AG04450 (cell line): ENCODE results near the gene SOBP. TPM values are rescaled to one million over a fixed set of nuclear protein-coding genes. Genes with fewer than 3 reads are reported as not detected.

Experiments used
- CTCF ChIA-PET: fragments of 300-600, 350-600 bp; formaldehyde crosslinking; extraction: SDS; loops from one replicate; lab custom pipeline; 2022; ENCODE audit warnings: antibody characterized with exemption, inconsistent platforms; lab: Charles Lee
- POLR2A ChIA-PET: fragments of 350-600 bp; formaldehyde crosslinking; extraction: SDS; loops from one replicate; lab custom pipeline; 2021; ENCODE audit warnings: antibody characterized with exemption, inconsistent platforms; lab: Yijun Ruan, JAX
- DNase-seq: peaks from one replicate; pipeline ENCODE4 v3.0.0-alpha.2; 2011; ENCODE audit warnings: low read depth, low spot score
- H3K27ac ChIP-seq: one replicate; pipeline ENCODE4 v1.5.1; 2012; ENCODE audit warnings: low read depth, low read length, control low read depth
- H3K27me3 ChIP-seq: one replicate; pipeline ENCODE4 v1.6.0; 2012; ENCODE audit warnings: low read length; ENCODE audit not compliant: control insufficient read depth, insufficient read depth
- H3K4me3 ChIP-seq: 2 replicates; pipeline ENCODE4 v1.5.1; 2011; ENCODE audit warnings: mild to moderate bottlenecking, low read depth, low read length, control low read depth
- H3K9me3 ChIP-seq: 2 replicates; pipeline ENCODE4 v1.5.1; 2012; ENCODE audit warnings: low read length; ENCODE audit not compliant: control insufficient read depth, insufficient read depth
- CTCF ChIP-seq: IDR thresholded peaks from 2 replicates; pipeline ENCODE4 v1.5.1; 2011; ENCODE audit warnings: low read depth, low read length, control low read depth, inconsistent platforms
- polyA plus RNA-seq: library from polyadenylated mRNA; depleted of rRNA; stranded (reverse); fragments of >200 nt; gene quantifications from 2 replicates; pipeline ENCODE4 v1.2.3, GENCODE V29; 2011

Gene SOBP
- polyA plus RNA-seq, 1 experiment = 0.76 TPM

GRCh38 chr6:107627969-107628368 is 138.1 kb downstream of the SOBP start:
- H3K27ac ChIP-seq = no peak overlapping the region
- H3K9me3 ChIP-seq = no peaks in the 10 kb centered on the region
- peaks cover 2% of the 10 kb centered on the region for H3K27me3 ChIP-seq
- no peak for TF ChIP-seq CTCF
- no peak for DNase-seq
- no peak overlapping the region for H3K4me3 ChIP-seq
- ChIA-PET CTCF (no interaction called here), POLR2A (interaction anchor here (0.6 kb wide), 1 partner anchor 512 kb away, joined by 3 read pairs; the partner anchor contains the start of gene BEND3)

- Histone ChIP-seq H3K27ac (no peak overlapping the region), H3K27me3 (peaks cover 2% of the 10 kb centered on the region), H3K9me3 (peaks cover 4% of the 10 kb centered on the region; the same call in 1 of the 2 replicates), H3K4me3 (no peak overlapping the region)
- POLR2A ChIA-PET = interaction anchor here (0.7 kb wide), 1 partner anchor 137 kb away, joined by 10 read pairs; no protein-coding TSS in a partner anchor
- TF ChIP-seq CTCF = no peak
- DNase-seq = no peak
- CTCF ChIA-PET = no interaction called here
These were observed 139.0 kb downstream of the SOBP start for GRCh38 chr6:107628878-107629277.

- CTCF ChIA-PET = interaction anchor here (0.5 to 0.6 kb wide), 2 partner anchors 419 to 1295 kb away, joined by 3 read pairs; no protein-coding TSS in a partner anchor
- no peak overlapping the region for H3K27ac ChIP-seq
These were observed 139.7 kb downstream of the SOBP start for GRCh38 chr6:107629548-107630129.

GRCh38 chr6:107630348-107630977 is 140.5 kb downstream of the SOBP start:
- POLR2A ChIA-PET = no interaction called here
- CTCF ChIA-PET = no interaction called here
- H3K9me3 ChIP-seq = peaks cover 13% of the 10 kb centered on the region; the same call in 1 of the 2 replicates

More at GRCh38 chr6:107629548-107630129, 139.7 kb downstream of the SOBP start:
- Histone ChIP-seq H3K4me3 (no peak overlapping the region), H3K27me3 (peaks cover 5% of the 10 kb centered on the region), H3K9me3 (peaks cover 9% of the 10 kb centered on the region; the same call in 1 of the 2 replicates)
- no peak for TF ChIP-seq CTCF
- POLR2A ChIA-PET = no interaction called here
- DNase-seq = no peak

More at GRCh38 chr6:107630348-107630977, 140.5 kb downstream of the SOBP start:
- H3K4me3 ChIP-seq = no peak overlapping the region
- DNase-seq = no peak
- no peak overlapping the region for H3K27ac ChIP-seq
- peaks cover 7% of the 10 kb centered on the region for H3K27me3 ChIP-seq
- TF ChIP-seq CTCF = no peak
